Small intestine (tissue), 7 donors: ENCODE results near the gene ENOX1. TPM values are rescaled to one million over a fixed set of nuclear protein-coding genes. Genes with fewer than 3 reads are reported as not detected.
"Not testable (repeated sequence)": the region's sequence is repeated elsewhere in the genome, so short reads cannot be mapped to it uniquely, and the experiment has no call there.

Source experiments
- DNase-seq, 2 donors: peaks; one replicate each; pipeline versions ENCODE4 v3.0.0 to v3.0.0-alpha.2; 2013
- FAIRE-seq: peaks from 2 replicates; lab custom pipeline; 2012; peaks lifted over from hg19 to GRCh38; lab: Jason Lieb, UNC
- H3K27ac ChIP-seq, 3 donors: one replicate each; pipeline ENCODE4 v1.5.1; 2013; ENCODE audit warnings: low read length in 2 of 3, mild to moderate bottlenecking in 2 of 3, control low read depth in 1 of 3, inconsistent platforms in 1 of 3, low read depth in 1 of 3, moderate library complexity in 1 of 3
- H3K27me3 ChIP-seq, 3 donors: one replicate each; pipeline ENCODE4 v1.6.1; 2013; ENCODE audit warnings: low read length in 3 of 3, inconsistent platforms in 1 of 3; ENCODE audit not compliant: control insufficient read depth in 3 of 3, insufficient read depth in 3 of 3
- H3K36me3 ChIP-seq, 3 donors: one replicate each; pipeline ENCODE4 v1.6.1; 2013; ENCODE audit warnings: low read length in 3 of 3, inconsistent platforms in 1 of 3, low read depth in 1 of 3, mild to moderate bottlenecking in 1 of 3, moderate library complexity in 1 of 3; ENCODE audit not compliant: control insufficient read depth in 3 of 3, insufficient read depth in 2 of 3
- H3K4me1 ChIP-seq, 3 donors: one replicate each; pipeline ENCODE4 v1.6.1; 2013; ENCODE audit warnings: low read length in 2 of 3, inconsistent platforms in 1 of 3, low read depth in 1 of 3, mild to moderate bottlenecking in 1 of 3, moderate library complexity in 1 of 3; ENCODE audit not compliant: control insufficient read depth in 3 of 3, insufficient read depth in 2 of 3
- H3K4me3 ChIP-seq, 3 donors: one replicate each; pipeline ENCODE4 v1.5.1; 2013; ENCODE audit warnings: low read length in 3 of 3, control low read depth in 1 of 3, inconsistent platforms in 1 of 3, low read depth in 1 of 3, mild to moderate bottlenecking in 1 of 3, moderate library complexity in 1 of 3
- H3K9me3 ChIP-seq, 2 donors: one replicate each; pipeline ENCODE4 v1.6.1; 2013; ENCODE audit warnings: low read depth in 1 of 2, low read length in 1 of 2; ENCODE audit not compliant: control insufficient read depth in 2 of 2, insufficient read depth in 1 of 2
- WGBS, 3 donors: extraction: QIAGEN DNeasy Blood & Tissue Kit; methylation state at CpG; one replicate each; pipeline ENCODE4 v1.1.7; 2013; 5-methylcytosine and 5-hydroxymethylcytosine counted together
- polyA plus RNA-seq, 4 donors: library from polyadenylated mRNA; stranded (reverse) in 3 of 4; unstranded in 1 of 4; fragments of 200-250 nt in 3 of 4; fragments of 120-200 nt in 1 of 4; gene quantifications; one replicate each; pipeline versions ENCODE4 v1.2.1 to v1.2.3, GENCODE V29; 2013
- donor health status: healthy with polysubstance abuse.
- donor health status: control.
- donor health status: control.
- donor health status: Bipolar disorder and iron deficiency.
- donor health status: healthy.

ENOX1 gene
- polyA plus RNA-seq, 4 donors, result 0.27 to 0.87 (median 0.72) TPM; not detected in 1

- no peaks in the 10 kb centered on the region for H3K9me3 ChIP-seq
- no peak overlapping the region for H3K4me3 ChIP-seq
- H3K27ac ChIP-seq, result no peak overlapping the region
- H3K4me1 ChIP-seq, result no peaks in the 10 kb centered on the region
- H3K36me3 ChIP-seq, result no peaks in the 10 kb centered on the region
- H3K27me3 ChIP-seq, result no peaks in the 10 kb centered on the region
- WGBS, 3 donors, result 66 to 77% (median 73%) methylated on average over 8 of the region's 8 CpGs
- FAIRE-seq (no peak), DNase-seq (no peak)
Measured at GRCh38 chr13:43428545-43429296, 358.1 kb downstream of the ENOX1 start.

GRCh38 chr13:43426355-43426754 is 360.4 kb downstream of the ENOX1 start:
- DNase-seq (no peak), FAIRE-seq (no peak)
- Histone ChIP-seq H3K27me3 (no peaks in the 10 kb centered on the region), H3K27ac (no peak overlapping the region), H3K36me3 (no peaks in the 10 kb centered on the region), H3K4me1 (no peaks in the 10 kb centered on the region), H3K4me3 (no peak overlapping the region), H3K9me3 (no peaks in the 10 kb centered on the region)
- WGBS, 3 donors, result 52 to 70% (median 66%) methylated on average over 4 of the region's 4 CpGs

- Histone ChIP-seq H3K27me3 (no peaks in the 10 kb centered on the region), H3K27ac (no peak overlapping the region), H3K36me3 (no peaks in the 10 kb centered on the region), H3K9me3 (no peaks in the 10 kb centered on the region), H3K4me1 (no peaks in the 10 kb centered on the region), H3K4me3 (no peak overlapping the region)
- DNase-seq (no peak), FAIRE-seq (no peak)
- WGBS, 3 donors, result 92 to 96% (median 93%) methylated on average over 1 of the region's 1 CpG
Measured at GRCh38 chr13:43425234-43425633, 361.5 kb downstream of the ENOX1 start.

- FAIRE-seq (no peak), DNase-seq (no peak)
- Histone ChIP-seq H3K27me3 (no peaks in the 10 kb centered on the region), H3K36me3 (no peaks in the 10 kb centered on the region), H3K9me3 (no peaks in the 10 kb centered on the region), H3K4me1 (no peaks in the 10 kb centered on the region), H3K27ac (no peak overlapping the region), H3K4me3 (no peak overlapping the region)
- WGBS, 3 donors, result 87 to 92% (median 89%) methylated on average over 3 of the region's 3 CpGs
Measured at GRCh38 chr13:43424412-43424811, 362.4 kb downstream of the ENOX1 start.

GRCh38 chr13:43422116-43422515 is 364.7 kb downstream of the ENOX1 start:
- Histone ChIP-seq H3K27me3 (no peaks in the 10 kb centered on the region), H3K36me3 (no peaks in the 10 kb centered on the region), H3K4me3 (no peak overlapping the region), H3K4me1 (no peaks in the 10 kb centered on the region), H3K9me3 (no peaks in the 10 kb centered on the region), H3K27ac (no peak overlapping the region)
- FAIRE-seq, result no peak
- DNase-seq, result no peak

- H3K9me3 ChIP-seq, DNase-seq, H3K27me3 ChIP-seq, FAIRE-seq, H3K4me1 ChIP-seq, H3K4me3 ChIP-seq, H3K27ac ChIP-seq, H3K36me3 ChIP-seq: not testable (repeated sequence)
- 95 to 96% (median 96%) methylated on average over 19 to 22 of the region's 22 CpGs for WGBS, 3 donors
Measured at GRCh38 chr13:43416842-43417241, 369.9 kb downstream of the ENOX1 start.

GRCh38 chr13:43416408-43416807 is 370.4 kb downstream of the ENOX1 start:
- FAIRE-seq, H3K27me3 ChIP-seq, H3K4me1 ChIP-seq, DNase-seq, H3K9me3 ChIP-seq, H3K4me3 ChIP-seq, H3K36me3 ChIP-seq, H3K27ac ChIP-seq: not testable (repeated sequence)
- 92 to 94% (median 93%) methylated on average over 21 of the region's 21 CpGs for WGBS, 3 donors

GRCh38 chr13:43415903-43416391 is 370.8 kb downstream of the ENOX1 start:
- not testable (repeated sequence) for FAIRE-seq

GRCh38 chr13:43414111-43414510 is 372.7 kb downstream of the ENOX1 start:
- Histone ChIP-seq H3K27ac (no peak overlapping the region), H3K4me3 (no peak overlapping the region), H3K36me3 (no peaks in the 10 kb centered on the region), H3K4me1 (no peaks in the 10 kb centered on the region), H3K27me3 (peaks cover 0 to 5% (median 0%) of the 10 kb centered on the region in 3 donors), H3K9me3 (peaks cover 0 to 7% of the 10 kb centered on the region in 2 donors)
- FAIRE-seq (no peak), DNase-seq (no peak)

More at GRCh38 chr13:43415903-43416391, 370.8 kb downstream of the ENOX1 start:
- 92 to 94% (median 93%) methylated on average over 29 to 33 of the region's 33 CpGs for WGBS, 3 donors
- not testable (repeated sequence) for DNase-seq, H3K27ac ChIP-seq, H3K9me3 ChIP-seq, H3K4me1 ChIP-seq, H3K27me3 ChIP-seq, H3K4me3 ChIP-seq, H3K36me3 ChIP-seq
